Stimulated activated CD4-positive, alpha-beta T cell treated with anti-CD3 and anti-CD28 coated beads, Interleukin-1b, Interleukin-23, amount 100 ng/mL, for 48 hours (primary cell): Measurements from ENCODE around the gene PIAS4.

ENCODE experiments used
- DNase-seq: peaks from one replicate; pipeline ENCODE4 v3.0.0-alpha.2; 2020

The PIAS4 gene

GRCh38 chr19:4080473-4080872 is 72.9 kb downstream of the PIAS4 start:
- no peak for DNase-seq

GRCh38 chr19:4081441-4082129 is 74.0 kb downstream of the PIAS4 start:
- DNase-seq = no peak

GRCh38 chr19:4082172-4082571 is 74.6 kb downstream of the PIAS4 start:
- DNase-seq = no peak

GRCh38 chr19:4083677-4084546 is 76.4 kb downstream of the PIAS4 start:
- no peak for DNase-seq

GRCh38 chr19:4084547-4084877 is 77.0 kb downstream of the PIAS4 start:
- no peak for DNase-seq

- no peak for DNase-seq
Measured at GRCh38 chr19:4086411-4086867, 78.9 kb downstream of the PIAS4 start.

GRCh38 chr19:4087787-4088679 is 80.5 kb downstream of the PIAS4 start:
- no peak for DNase-seq

GRCh38 chr19:4088975-4089374 is 81.4 kb downstream of the PIAS4 start:
- no peak for DNase-seq
